Endothelial cell of umbilical vein (primary cell): ENCODE measurements around the gene CD109. TPM values are rescaled to one million over a fixed set of nuclear protein-coding genes. Genes with fewer than 3 reads are reported as not detected.

Experiments
- BruUV-seq: library from RNA; stranded (reverse); fragments of 400-500 nt; replicated peaks from 2 replicates; lab custom pipeline; 2021; lab: Mats Ljungman, UMichigan
- CTCF ChIA-PET: fragments of 300-600, 350-600 bp; sonication (Branson Sonifier 250); formaldehyde crosslinking; loops from one replicate; lab custom pipeline; 2021; ENCODE audit warnings: antibody characterized with exemption, inconsistent platforms; lab: Charles Lee
- POLR2A ChIA-PET: fragments of 300-600, 350-600 bp; sonication (Branson Sonifier 250); formaldehyde crosslinking; loops from one replicate; lab custom pipeline; 2021; ENCODE audit warnings: antibody characterized with exemption, inconsistent platforms; lab: Charles Lee
- DNase-seq: peaks from one replicate; pipeline ENCODE4 v3.0.0-alpha.2; 2011; ENCODE audit warnings: low read depth, low spot score
- FAIRE-seq: peaks from 2 replicates; lab custom pipeline; 2011; peaks lifted over from hg19 to GRCh38; lab: Jason Lieb, UNC
- H2AFZ ChIP-seq: 2 replicates; pipeline ENCODE4 v1.6.0; 2012; ENCODE audit warnings: low read depth, low read length, control low read depth, inconsistent platforms
- H3K27ac ChIP-seq: 2 replicates; pipeline ENCODE4 v1.5.1; 2011; ENCODE audit warnings: low read depth, mild to moderate bottlenecking, control low read depth, low read length, moderate library complexity; ENCODE audit not compliant: insufficient read depth
- H3K27me3 ChIP-seq, 2 experiments: 2 replicates each; pipeline versions ENCODE4 v1.6.0 to v1.6.1; 2011; ENCODE audit warnings: low read length in 2 of 2, mixed read lengths in 1 of 2; ENCODE audit not compliant: control insufficient read depth in 2 of 2, insufficient read depth in 2 of 2
- H3K36me3 ChIP-seq, 2 experiments: 2 replicates in 1 of 2; 3 replicates in 1 of 2; pipeline ENCODE4 v1.5.1; 2011; ENCODE audit warnings: low read length in 2 of 2, mild to moderate bottlenecking in 1 of 2, moderate library complexity in 1 of 2; ENCODE audit not compliant: control insufficient read depth in 2 of 2, insufficient read depth in 2 of 2; ENCODE audit errors: extremely low read depth in 1 of 2
- H3K4me1 ChIP-seq: 3 replicates; pipeline ENCODE4 v1.5.1; 2011; ENCODE audit warnings: mild to moderate bottlenecking, low read length; ENCODE audit not compliant: control insufficient read depth, insufficient read depth; ENCODE audit errors: extremely low read depth
- H3K4me2 ChIP-seq: 2 replicates; pipeline ENCODE4 v1.6.1; 2011; ENCODE audit warnings: low read length, control low read depth, mixed read lengths; ENCODE audit not compliant: insufficient read depth
- H3K4me3 ChIP-seq, 3 experiments: fragments of 200-600 bp in 1 of 3; sonication (generic), shearing (Covaris generic) in 1 of 3; replicated peaks in 1 of 3; 2 replicates each; pipeline ENCODE4 v1.5.1; 2011 to 2016; ENCODE audit warnings: control low read depth in 3 of 3, low read length in 3 of 3, mild to moderate bottlenecking in 2 of 3, inconsistent platforms in 1 of 3, low read depth in 1 of 3, moderate library complexity in 1 of 3; ENCODE audit not compliant: insufficient read depth in 1 of 3
- H3K79me2 ChIP-seq: 2 replicates; pipeline ENCODE4 v1.6.0; 2012; ENCODE audit warnings: low read length, inconsistent platforms; ENCODE audit not compliant: control insufficient read depth, insufficient read depth
- H3K9ac ChIP-seq: replicated peaks from 2 replicates; pipeline ENCODE3; 2011; ENCODE audit warnings: low read length, control low read depth; ENCODE audit not compliant: insufficient read depth; ENCODE audit errors: extremely low read depth
- H3K9me1 ChIP-seq: replicated peaks from 3 replicates; pipeline ENCODE4 v1.6.0; 2011; ENCODE audit warnings: mild to moderate bottlenecking, low read length; ENCODE audit not compliant: control insufficient read depth, insufficient read depth; ENCODE audit errors: extremely low read depth
- H3K9me3 ChIP-seq: replicated peaks from 2 replicates; pipeline ENCODE4 v1.5.1; 2012; ENCODE audit warnings: low read length, inconsistent platforms; ENCODE audit not compliant: control insufficient read depth, insufficient read depth
- H4K20me1 ChIP-seq: replicated peaks from 2 replicates; pipeline ENCODE3; 2011; ENCODE audit warnings: mild to moderate bottlenecking, low read length; ENCODE audit not compliant: control insufficient read depth, insufficient read depth; ENCODE audit errors: extremely low read depth
- EZH2 ChIP-seq: IDR thresholded peaks from 2 replicates; pipeline ENCODE4 v1.6.1; 2012; ENCODE audit warnings: borderline replicate concordance, low read depth, mild to moderate bottlenecking, moderate library complexity, low read length, inconsistent platforms; ENCODE audit not compliant: severe bottlenecking
- GATA2 ChIP-seq: IDR thresholded peaks from 2 replicates; pipeline ENCODE4 v1.7.0; 2011; ENCODE audit warnings: low read depth, mild to moderate bottlenecking, moderate library complexity, mixed read lengths, low read length; ENCODE audit not compliant: insufficient read length, insufficient read depth
- JUN ChIP-seq: IDR thresholded peaks from 2 replicates; pipeline ENCODE4 v1.6.1; 2011; ENCODE audit warnings: borderline replicate concordance, low read depth; ENCODE audit not compliant: insufficient read length, insufficient read depth
- MYC ChIP-seq: IDR thresholded peaks from one replicate; pipeline ENCODE4 v1.6.1; 2011; ENCODE audit warnings: mild to moderate bottlenecking, low read depth, low read length
- POLR2A ChIP-seq: IDR thresholded peaks from 2 replicates; pipeline ENCODE4 v1.6.1; 2012; ENCODE audit warnings: low read depth, mild to moderate bottlenecking, control low read depth, low read length
- POLR2AphosphoS5 ChIP-seq: IDR thresholded peaks from 2 replicates; pipeline ENCODE4 v1.6.1; 2012; ENCODE audit warnings: low read depth, mild to moderate bottlenecking, control low read depth, low read length, moderate library complexity; ENCODE audit not compliant: insufficient read depth
- dilution Hi-C: fragments of 300-500 bp; cut with MboI; formaldehyde crosslinking; loops from one replicate; pipeline ENCODE4 v1.15.0; 2019; ENCODE audit warnings: low sequenced_read_pairs; ENCODE audit not compliant: extremely low pct_ligation_motif_present
- intact Hi-C: fragments of 100-400 bp; cut with micrococcal nuclease; formaldehyde crosslinking; loops from one replicate; pipeline ENCODE4 v1.10.0; 2022
- polyA plus RNA-seq, 4 experiments: library from polyadenylated mRNA; depleted of rRNA in 3 of 4; stranded (reverse) in 3 of 4; unstranded in 1 of 4; fragments of >200 nt; gene quantifications; 2 replicates each; pipeline versions ENCODE4 v1.2.1 to v1.2.3, GENCODE V29; 2011 to 2012; ENCODE audit warnings: missing spikeins in 1 of 4
- total RNA-seq: library from RNA; stranded (reverse); gene quantifications from 2 replicates; pipeline ENCODE4 v1.2.3, GENCODE V29; 2021
- TF ChIP-seq, protein P1 (sequence below), 2 donors: IDR thresholded peaks; 1 replicate in 1 of 2; 2 replicates in 1 of 2; pipeline ENCODE4 v1.5.1; 2011; ENCODE audit warnings: low read length in 2 of 2, mild to moderate bottlenecking in 2 of 2, moderate library complexity in 2 of 2, control low read depth in 1 of 2, inconsistent platforms in 1 of 2, low read depth in 1 of 2; ENCODE audit not compliant: insufficient read depth in 1 of 2; ENCODE audit errors: extremely low read depth in 1 of 2

CD109 gene
- total and polyA plus RNA-seq, 2 donors (not counting 3 experiments of a cell fraction or from before 2014, with no cell fraction given), result 33.9 to 107 TPM

DNA sequence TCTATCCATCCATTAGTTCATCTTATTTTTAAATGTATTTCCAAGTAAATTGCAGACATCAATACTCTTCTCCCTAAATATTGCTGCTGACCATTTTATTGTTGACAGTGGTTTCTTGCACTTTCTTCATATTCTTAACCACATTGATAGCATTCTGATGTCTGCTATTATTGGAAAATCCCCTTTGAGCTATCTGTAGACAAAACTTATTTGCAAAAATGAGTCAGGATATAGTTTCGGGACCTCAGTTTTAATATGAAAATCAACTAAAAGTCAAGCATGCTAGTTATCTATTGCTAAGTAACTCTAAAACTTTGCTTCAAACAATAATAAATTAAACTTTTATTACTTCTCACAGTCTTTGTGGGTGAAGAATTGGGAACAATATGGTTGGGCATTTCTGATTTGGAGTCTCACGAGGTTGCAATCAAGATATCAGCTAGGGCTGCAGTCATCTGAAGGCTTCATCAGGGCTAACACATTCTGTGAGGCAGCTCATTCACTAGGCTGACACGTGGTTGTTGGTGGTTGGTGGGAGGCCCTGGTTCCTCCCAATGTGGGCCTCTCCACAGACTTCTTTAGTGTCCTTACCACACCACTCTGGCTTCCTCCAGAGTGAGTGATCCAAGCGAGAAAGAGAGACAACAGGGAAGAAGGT, 32.7 kb downstream of the CD109 start:
- H3K9ac ChIP-seq, result no peak overlapping the region
- no peak overlapping the region for H3K27ac ChIP-seq
- intact Hi-C loops, result no loop called here
- H3K79me2 ChIP-seq, result no peaks in the 10 kb centered on the region
- dilution Hi-C loops, result no loop called here
- H3K4me3 ChIP-seq, result no peak overlapping the region
- no peaks in the 10 kb centered on the region for H3K9me1 ChIP-seq
- H3K9me3 ChIP-seq, result no peaks in the 10 kb centered on the region
- H3K36me3 ChIP-seq, result peaks cover 8 to 11% of the 10 kb centered on the region in 2 experiments
- peak; percentile 15 for FAIRE-seq
- H2AFZ ChIP-seq, result no peak overlapping the region
- peaks cover 6% of the 10 kb centered on the region for H3K4me1 ChIP-seq
- DNase-seq, result no peak
- BruUV-seq, result no TSS peak
- POLR2A ChIA-PET, result no interaction called here
- no peaks in the 10 kb centered on the region for H4K20me1 ChIP-seq
- CTCF ChIA-PET, result interaction anchor here (13.0 kb wide), 1 partner anchor 52 kb away, joined by 343 read pairs; no protein-coding TSS in a partner anchor
- no peak overlapping the region for H3K4me2 ChIP-seq
- TF ChIP-seq, protein P1, sequence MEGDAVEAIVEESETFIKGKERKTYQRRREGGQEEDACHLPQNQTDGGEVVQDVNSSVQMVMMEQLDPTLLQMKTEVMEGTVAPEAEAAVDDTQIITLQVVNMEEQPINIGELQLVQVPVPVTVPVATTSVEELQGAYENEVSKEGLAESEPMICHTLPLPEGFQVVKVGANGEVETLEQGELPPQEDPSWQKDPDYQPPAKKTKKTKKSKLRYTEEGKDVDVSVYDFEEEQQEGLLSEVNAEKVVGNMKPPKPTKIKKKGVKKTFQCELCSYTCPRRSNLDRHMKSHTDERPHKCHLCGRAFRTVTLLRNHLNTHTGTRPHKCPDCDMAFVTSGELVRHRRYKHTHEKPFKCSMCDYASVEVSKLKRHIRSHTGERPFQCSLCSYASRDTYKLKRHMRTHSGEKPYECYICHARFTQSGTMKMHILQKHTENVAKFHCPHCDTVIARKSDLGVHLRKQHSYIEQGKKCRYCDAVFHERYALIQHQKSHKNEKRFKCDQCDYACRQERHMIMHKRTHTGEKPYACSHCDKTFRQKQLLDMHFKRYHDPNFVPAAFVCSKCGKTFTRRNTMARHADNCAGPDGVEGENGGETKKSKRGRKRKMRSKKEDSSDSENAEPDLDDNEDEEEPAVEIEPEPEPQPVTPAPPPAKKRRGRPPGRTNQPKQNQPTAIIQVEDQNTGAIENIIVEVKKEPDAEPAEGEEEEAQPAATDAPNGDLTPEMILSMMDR (IDR thresholded peaks at IDR 0.05; ENCODE audit: extremely low read depth in 1 of 2, insufficient read depth in 1 of 2, low read depth in 1 of 2, low read length in 2 of 2), result no peak
- TF ChIP-seq MYC (no peak), POLR2A (no peak), JUN (no peak), GATA2 (no peak), EZH2 (no peak), POLR2AphosphoS5 (no peak)
- H3K27me3 ChIP-seq, result no peaks in the 10 kb centered on the region
